Sigmoid colon (tissue), 4 donors: Measurements from ENCODE around the gene MGAT5.

Experiments
- EP300 ChIP-seq, 4 donors: sonication (generic); formaldehyde crosslinking; IDR thresholded peaks; one replicate each; pipeline ENCODE4 v1.6.1; 2017; ENCODE audit warnings: antibody characterized with exemption in 4 of 4
- POLR2AphosphoS5 ChIP-seq, 4 donors: sonication (generic); formaldehyde crosslinking; IDR thresholded peaks; one replicate each; pipeline ENCODE4 v1.6.1; 2017; ENCODE audit warnings: antibody characterized with exemption in 4 of 4
- TF ChIP-seq, protein P1 (sequence below), 4 experiments: fragments of 450-650 bp in 3 of 4; fragments of 200-600 bp in 1 of 4; IDR thresholded peaks; one replicate each; pipeline ENCODE4 v1.5.1; 2016 to 2019; ENCODE audit warnings: antibody characterized with exemption in 4 of 4, mild to moderate bottlenecking in 3 of 4, moderate library complexity in 2 of 4

DNA sequence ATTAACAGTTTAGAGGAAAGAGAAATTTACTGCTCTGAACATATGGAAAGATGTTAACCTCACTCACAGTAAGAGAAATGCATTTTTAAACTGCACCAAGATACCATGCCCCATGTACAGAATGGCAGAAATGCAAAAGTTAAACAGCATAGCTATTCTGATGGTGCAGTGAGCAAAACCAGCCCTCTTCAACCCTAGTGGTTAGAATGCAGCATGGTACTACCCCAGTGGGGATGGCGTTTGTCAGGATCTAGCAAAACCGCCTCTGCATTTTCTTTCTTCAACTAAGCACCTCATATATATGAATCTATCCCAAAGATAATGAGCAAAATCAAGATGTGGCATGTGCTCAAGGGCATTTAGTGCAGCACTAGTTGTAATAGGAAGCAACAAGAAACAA, 98.0 kb downstream of the MGAT5 start:
- TF ChIP-seq POLR2AphosphoS5 (IDR thresholded peaks at IDR 0.05) (no peak), EP300 (IDR thresholded peaks at IDR 0.05) (no peak)
- TF ChIP-seq, protein P1, sequence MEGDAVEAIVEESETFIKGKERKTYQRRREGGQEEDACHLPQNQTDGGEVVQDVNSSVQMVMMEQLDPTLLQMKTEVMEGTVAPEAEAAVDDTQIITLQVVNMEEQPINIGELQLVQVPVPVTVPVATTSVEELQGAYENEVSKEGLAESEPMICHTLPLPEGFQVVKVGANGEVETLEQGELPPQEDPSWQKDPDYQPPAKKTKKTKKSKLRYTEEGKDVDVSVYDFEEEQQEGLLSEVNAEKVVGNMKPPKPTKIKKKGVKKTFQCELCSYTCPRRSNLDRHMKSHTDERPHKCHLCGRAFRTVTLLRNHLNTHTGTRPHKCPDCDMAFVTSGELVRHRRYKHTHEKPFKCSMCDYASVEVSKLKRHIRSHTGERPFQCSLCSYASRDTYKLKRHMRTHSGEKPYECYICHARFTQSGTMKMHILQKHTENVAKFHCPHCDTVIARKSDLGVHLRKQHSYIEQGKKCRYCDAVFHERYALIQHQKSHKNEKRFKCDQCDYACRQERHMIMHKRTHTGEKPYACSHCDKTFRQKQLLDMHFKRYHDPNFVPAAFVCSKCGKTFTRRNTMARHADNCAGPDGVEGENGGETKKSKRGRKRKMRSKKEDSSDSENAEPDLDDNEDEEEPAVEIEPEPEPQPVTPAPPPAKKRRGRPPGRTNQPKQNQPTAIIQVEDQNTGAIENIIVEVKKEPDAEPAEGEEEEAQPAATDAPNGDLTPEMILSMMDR (IDR thresholded peaks at IDR 0.05) = no peak
